WTC11 (cell line): ENCODE measurements around the gene ZFHX3. TPM values are rescaled to one million over a fixed set of nuclear protein-coding genes. Genes with fewer than 3 reads are reported as not detected.

Source experiments
- ATAC-seq: fragments of 200-7000 bp; cut with Tn5 transposase; 2 replicates; pipeline ENCODE4 v1.10.0; 2021; ENCODE audit warnings: mild to moderate bottlenecking, moderate library complexity
- CTCF ChIA-PET: fragments of 300-600 bp; sonication (Branson Sonifier 250); formaldehyde crosslinking; loops from one replicate; lab custom pipeline; 2021; ENCODE audit warnings: antibody characterized with exemption; lab: Charles Lee
- POLR2A ChIA-PET: fragments of 350-600 bp; sonication (Branson Sonifier 250); formaldehyde crosslinking; loops from one replicate; lab custom pipeline; 2021; ENCODE audit warnings: antibody characterized with exemption; lab: Charles Lee
- DNase-seq: peaks from one replicate; pipeline ENCODE4 v3.0.0; 2021; ENCODE audit warnings: low spot score
- H3K27ac Mint-ChIP-seq: 2 replicates; pipeline ENCODE4 v1.8.0; 2021; ENCODE audit warnings: mixed read lengths
- H3K27me3 Mint-ChIP-seq: 2 replicates; pipeline ENCODE4 v1.8.0; 2021; ENCODE audit warnings: low read depth, mild to moderate bottlenecking, moderate library complexity, mixed read lengths
- H3K36me3 Mint-ChIP-seq: 2 replicates; pipeline ENCODE4 v1.8.0; 2021; ENCODE audit warnings: mixed read lengths
- H3K4me1 Mint-ChIP-seq: 2 replicates; pipeline ENCODE4 v1.8.0; 2022; ENCODE audit warnings: mixed read lengths
- H3K4me3 Mint-ChIP-seq: 2 replicates; pipeline ENCODE4 v1.8.0; 2021; ENCODE audit warnings: mild to moderate bottlenecking, moderate library complexity, mixed read lengths
- H3K9me3 Mint-ChIP-seq: 2 replicates; pipeline ENCODE4 v1.8.0; 2021; ENCODE audit warnings: mixed read lengths
- AFF4 ChIP-seq: sonication (generic); formaldehyde crosslinking; IDR thresholded peaks from 2 replicates; pipeline ENCODE4 v1.8.1; 2023; ENCODE audit warnings: mild to moderate bottlenecking, missing genetic modification reagents, borderline replicate concordance
- ATF1 ChIP-seq: sonication (generic); formaldehyde crosslinking; IDR thresholded peaks from 2 replicates; pipeline ENCODE4 v1.8.1; 2023; ENCODE audit warnings: mild to moderate bottlenecking, moderate library complexity, missing genetic modification reagents
- FOXP1 ChIP-seq: sonication (generic); formaldehyde crosslinking; IDR thresholded peaks from 2 replicates; pipeline ENCODE4 v1.8.0; 2022; ENCODE audit warnings: missing genetic modification reagents, mild to moderate bottlenecking, moderate library complexity, borderline replicate concordance
- IRF1 ChIP-seq: sonication (generic); formaldehyde crosslinking; IDR thresholded peaks from 2 replicates; pipeline ENCODE4 v1.8.0; 2023; ENCODE audit warnings: missing genetic modification reagents
- JUN ChIP-seq: sonication (generic); formaldehyde crosslinking; IDR thresholded peaks from 2 replicates; pipeline ENCODE4 v1.8.0; 2023; ENCODE audit warnings: mild to moderate bottlenecking, missing genetic modification reagents
- MAX ChIP-seq: sonication (generic); formaldehyde crosslinking; IDR thresholded peaks from 2 replicates; pipeline ENCODE4 v1.8.0; 2022; ENCODE audit warnings: mild to moderate bottlenecking, missing genetic modification reagents
- NFYB ChIP-seq: sonication (generic); formaldehyde crosslinking; conservative IDR thresholded peaks from 2 replicates; pipeline ENCODE4 v1.8.0; 2022; ENCODE audit warnings: low read depth, missing genetic modification reagents
- NR3C1 ChIP-seq: sonication (generic); formaldehyde crosslinking; conservative IDR thresholded peaks from 2 replicates; pipeline ENCODE4 v1.8.1; 2023; ENCODE audit warnings: low read depth, mild to moderate bottlenecking, missing genetic modification reagents
- OVOL2 ChIP-seq: fragments of 250-450 bp; sonication (Bioruptor Pico); IDR thresholded peaks from 2 replicates; pipeline ENCODE4 v1.9.0; 2021; ENCODE audit warnings: mild to moderate bottlenecking, borderline replicate concordance
- PRDM15 ChIP-seq: sonication (generic); formaldehyde crosslinking; IDR thresholded peaks from 2 replicates; pipeline ENCODE4 v1.8.0; 2022; ENCODE audit warnings: missing genetic modification reagents
- PREB ChIP-seq: sonication (generic); formaldehyde crosslinking; IDR thresholded peaks from 2 replicates; pipeline ENCODE4 v1.8.1; 2022; ENCODE audit warnings: mild to moderate bottlenecking, missing genetic modification reagents, moderate library complexity, borderline replicate concordance
- PRRX2 ChIP-seq: fragments of 250-450 bp; sonication (Bioruptor Pico); IDR thresholded peaks from 2 replicates; pipeline ENCODE4 v1.8.0; 2021; ENCODE audit warnings: mild to moderate bottlenecking
- RELA ChIP-seq: sonication (generic); formaldehyde crosslinking; IDR thresholded peaks from 2 replicates; pipeline ENCODE4 v1.8.1; 2022; ENCODE audit warnings: missing genetic modification reagents, mild to moderate bottlenecking, borderline replicate concordance
- ZNF219 ChIP-seq: sonication (generic); formaldehyde crosslinking; IDR thresholded peaks from 2 replicates; pipeline ENCODE4 v1.8.0; 2023; ENCODE audit warnings: missing genetic modification reagents, mild to moderate bottlenecking, borderline replicate concordance
- ZNF263 ChIP-seq: sonication (generic); formaldehyde crosslinking; IDR thresholded peaks from 2 replicates; pipeline ENCODE4 v1.8.1; 2022; ENCODE audit warnings: low read depth, mild to moderate bottlenecking, moderate library complexity, missing genetic modification reagents
- ZNF281 ChIP-seq: sonication (generic); formaldehyde crosslinking; IDR thresholded peaks from 2 replicates; pipeline ENCODE4 v1.8.0; 2023; ENCODE audit warnings: mild to moderate bottlenecking, missing genetic modification reagents
- total RNA-seq: library from RNA; stranded (reverse); gene quantifications from 3 replicates; pipeline ENCODE4 v1.2.3, GENCODE V29; 2021

ZFHX3 gene
- total RNA-seq, 1 experiment from 2014 or later: 5.7 TPM

GRCh38 chr16:73028263-73028662 is 19.7 kb downstream of the ZFHX3 start (continued):
- no peak for TF ChIP-seq PRDM15 (CRISPR knock-in tag)
- no peak for TF ChIP-seq NFYB (CRISPR knock-in tag)
- no peak for TF ChIP-seq PRRX2
- TF ChIP-seq ATF1 (CRISPR knock-in tag): no peak
- TF ChIP-seq FOXP1 (CRISPR knock-in tag): no peak
- TF ChIP-seq ZNF263 (CRISPR knock-in tag): no peak
- no peak for TF ChIP-seq JUN (CRISPR knock-in tag)
- TF ChIP-seq AFF4 (CRISPR knock-in tag): no peak
- no peak for TF ChIP-seq PREB (CRISPR knock-in tag)
- no peak for TF ChIP-seq ZNF219 (CRISPR knock-in tag)
- TF ChIP-seq, all 79 proteins: peak for 0

- Mint-ChIP-seq H3K36me3 (no peaks in the 10 kb centered on the region), H3K4me1 (peaks cover 34% of the 10 kb centered on the region), H3K27me3 (peaks cover 99% of the 10 kb centered on the region), H3K27ac (no peak overlapping the region), H3K4me3 (no peak overlapping the region), H3K9me3 (no peaks in the 10 kb centered on the region)
- CTCF ChIA-PET: interaction anchor here (2.4 kb wide), 1 partner anchor 33 kb away, joined by 7 read pairs; no protein-coding TSS in a partner anchor
- no peak for DNase-seq
- no peak for ATAC-seq
- TF ChIP-seq MAX (CRISPR knock-in tag): no peak
- no peak for TF ChIP-seq IRF1 (CRISPR knock-in tag)
- TF ChIP-seq ZNF281: no peak
- no peak for TF ChIP-seq OVOL2 (CRISPR knock-in tag)
- no peak for TF ChIP-seq NR3C1 (CRISPR knock-in tag)
- no peak for TF ChIP-seq RELA (CRISPR knock-in tag)
- POLR2A ChIA-PET: no interaction called here
Observed at GRCh38 chr16:73027685-73028111, 20.2 kb downstream of the ZFHX3 start.
